GM19395 (cell line): Measurements from ENCODE around the gene ALDH5A1.

ENCODE experiments used
- ATAC-seq: cut with Tn5 transposase; IDR thresholded peaks from one replicate; pipeline ENCODE4 v1.9.1; 2021; ENCODE audit warnings: mild to moderate bottlenecking, moderate library complexity; ENCODE audit not compliant: unreplicated experiment

ALDH5A1 gene

GRCh38 chr6:24494821-24495795 lies at the start of gene ALDH5A1:
Gene ALDH5A1 (plus strand): TSS chr6:24494969. CDS start chr6:24494997, 28 bp downstream.
- peak; percentile 71 for ATAC-seq

- ATAC-seq = no peak
Observed at GRCh38 chr6:24445704-24446103, 49.1 kb upstream of the ALDH5A1 start.

DNA sequence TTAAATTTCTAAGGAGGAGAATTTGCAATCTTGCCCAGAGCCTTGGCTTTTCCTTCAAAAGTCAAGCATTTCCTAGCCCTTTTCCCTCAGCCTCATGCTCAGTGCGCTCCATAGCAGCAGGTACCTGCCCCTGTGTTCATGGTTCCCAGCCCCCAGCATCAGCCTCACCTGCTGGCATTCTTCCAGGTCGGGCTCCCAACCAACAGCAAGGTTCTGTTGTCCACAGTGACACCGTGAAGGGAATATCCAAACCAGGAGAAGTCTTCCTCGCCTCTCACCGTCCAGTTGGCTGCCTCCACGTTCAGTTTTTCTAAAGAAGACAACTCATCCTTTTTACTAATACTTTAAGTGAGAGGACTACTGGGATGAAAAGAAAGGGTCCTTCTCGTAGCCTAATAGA lies 48.1 kb upstream of the ALDH5A1 start:
- no peak for ATAC-seq

DNA sequence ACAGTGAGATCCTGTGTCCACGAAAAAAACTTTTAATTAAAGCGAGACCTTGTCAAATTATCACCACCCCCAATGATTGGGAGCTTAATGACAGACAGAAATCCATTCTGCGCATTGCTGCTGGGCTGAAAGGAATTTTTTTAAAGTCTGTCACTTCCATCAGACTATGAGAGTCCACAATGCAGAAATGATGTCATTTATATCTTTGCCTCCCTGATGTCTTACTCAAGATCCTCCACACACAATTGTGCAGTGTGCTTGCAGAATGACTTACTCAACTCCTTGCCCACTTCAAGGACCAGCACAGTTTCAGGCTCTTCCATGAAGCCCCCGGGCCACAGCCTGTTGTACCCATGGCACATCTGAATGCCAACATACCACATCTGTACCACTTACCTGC lies 46.4 kb upstream of the ALDH5A1 start:
- no peak for ATAC-seq

DNA sequence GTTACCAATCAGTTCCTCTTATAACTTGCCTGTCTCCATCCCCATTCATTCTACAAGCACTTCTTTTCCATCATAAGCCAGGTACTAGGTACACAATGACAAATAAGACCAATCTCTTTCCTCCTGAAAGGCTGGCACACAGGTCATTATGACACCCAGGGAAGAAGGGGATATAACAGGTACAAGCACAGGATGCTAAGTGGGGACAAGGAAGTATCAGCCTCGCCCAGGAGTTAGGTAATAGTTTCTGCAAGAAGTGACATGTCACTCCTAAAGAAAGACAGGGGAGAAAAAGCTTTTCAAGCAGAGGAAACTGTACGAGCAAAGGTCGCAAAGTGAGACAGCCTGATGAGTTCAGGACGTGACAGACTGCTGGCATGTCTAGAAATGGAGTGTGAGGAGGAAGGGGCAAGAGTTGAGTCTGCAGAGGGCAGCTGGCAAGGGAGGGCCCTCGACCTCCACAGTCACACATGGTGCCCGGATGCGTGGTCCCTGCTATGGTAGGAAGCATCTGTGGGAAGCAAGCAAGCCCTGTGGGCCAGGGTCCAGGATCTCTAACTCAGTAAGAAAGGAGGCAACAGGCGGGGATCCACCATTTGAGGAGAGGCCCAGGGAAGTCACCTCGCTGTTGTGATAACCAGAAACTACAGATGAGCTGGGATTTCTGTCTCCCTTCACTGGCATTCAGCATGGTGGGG lies 45.8 kb upstream of the ALDH5A1 start:
- ATAC-seq = no peak

GRCh38 chr6:24451581-24452388 lies 43.0 kb upstream of the ALDH5A1 start:
- no peak for ATAC-seq

DNA sequence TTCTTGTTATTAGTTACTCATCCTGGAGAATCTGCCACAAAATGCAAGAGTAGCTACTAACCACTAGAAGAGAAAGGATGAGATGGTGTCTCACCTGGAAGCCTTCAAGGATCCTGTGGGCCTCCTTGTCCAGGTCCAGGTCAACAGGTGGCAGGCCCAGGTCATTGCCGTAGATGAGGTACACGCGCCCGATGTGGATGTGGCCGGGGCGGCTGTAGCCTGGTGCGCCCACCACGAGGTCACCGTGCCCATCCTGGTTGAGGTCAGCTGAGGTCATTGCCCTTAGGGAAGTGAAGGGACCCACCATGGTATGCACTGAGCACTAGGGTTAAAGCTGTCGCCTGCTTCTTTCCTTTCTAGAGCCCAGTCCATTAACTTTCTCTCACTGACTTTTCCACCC lies 40.8 kb upstream of the ALDH5A1 start:
- ATAC-seq = no peak

DNA sequence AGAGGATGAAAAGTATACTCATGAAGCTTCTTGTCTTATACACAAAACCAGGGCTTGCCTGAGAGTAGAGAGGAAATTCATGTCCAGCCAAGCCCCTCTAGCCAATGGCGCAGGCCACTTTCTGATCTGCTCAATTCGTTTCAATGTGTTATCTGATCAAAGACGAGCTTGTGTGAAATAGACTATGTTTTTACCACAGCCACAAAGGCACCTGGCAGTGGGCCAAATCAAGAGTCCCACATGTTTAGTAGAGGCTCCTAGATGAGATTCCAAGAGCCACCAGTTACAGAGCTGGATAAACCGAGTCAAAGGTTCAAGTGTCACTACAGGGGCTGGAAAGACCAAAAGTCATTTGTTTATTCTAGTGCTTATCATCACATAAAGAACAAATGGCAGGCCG lies 40.3 kb upstream of the ALDH5A1 start:
- no peak for ATAC-seq

DNA sequence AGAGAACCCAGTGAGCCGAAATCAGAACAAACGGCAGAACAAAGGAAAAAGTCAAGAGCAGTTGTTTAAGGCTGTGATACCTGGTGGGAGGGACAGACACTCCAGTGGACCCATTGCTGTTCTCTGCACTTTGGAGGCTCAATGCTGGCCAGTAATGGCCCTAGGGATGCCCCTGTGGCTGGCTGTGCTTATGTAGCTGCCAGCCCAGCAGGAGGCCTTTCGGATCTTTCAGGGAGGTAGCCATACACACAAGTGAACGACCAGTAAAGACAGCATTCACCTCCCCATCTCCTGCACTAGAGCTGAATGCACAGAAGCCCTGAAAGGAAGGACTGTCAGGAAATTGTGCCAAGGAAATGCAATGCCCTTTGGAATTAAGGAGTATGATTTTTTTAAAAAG lies 39.7 kb upstream of the ALDH5A1 start:
- ATAC-seq = no peak

DNA sequence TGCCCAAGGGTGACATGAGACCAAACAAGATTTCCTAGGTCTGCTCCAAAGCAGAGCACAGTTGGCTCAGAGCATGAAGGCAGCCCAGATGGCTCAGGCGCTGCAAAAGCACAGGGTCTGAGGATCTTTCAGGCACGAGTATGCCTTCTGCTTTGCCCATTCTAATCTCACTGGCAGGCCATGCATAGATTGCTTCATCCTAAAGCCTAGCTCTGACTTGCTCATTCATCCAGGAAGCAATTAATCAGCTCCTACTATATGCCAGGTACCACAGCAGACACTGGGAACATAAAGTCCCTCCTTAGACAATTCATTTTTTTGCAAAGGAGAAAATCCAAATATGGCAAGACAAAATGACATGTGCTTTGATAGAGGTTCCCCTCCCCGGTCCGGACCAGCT lies 36.6 kb upstream of the ALDH5A1 start:
- no peak for ATAC-seq

DNA sequence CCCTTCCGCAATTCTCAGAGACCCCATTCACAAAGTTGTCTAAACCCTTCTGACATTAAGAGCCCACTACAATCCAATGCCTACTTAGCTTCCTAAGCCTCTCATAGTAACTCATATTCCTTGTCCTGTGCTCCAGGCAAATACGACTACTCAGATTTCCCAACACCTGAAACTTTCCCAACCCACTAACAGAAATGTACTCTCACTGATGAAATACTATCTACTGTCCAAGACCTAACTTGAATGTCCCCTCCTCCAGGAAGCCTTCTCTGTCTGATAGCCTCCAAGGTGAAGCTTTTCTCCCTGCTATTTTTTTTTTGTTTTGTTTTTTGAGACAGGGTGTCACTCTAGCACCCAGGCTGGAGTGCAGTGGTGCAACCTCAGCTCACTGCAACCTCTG lies 35.8 kb upstream of the ALDH5A1 start:
- ATAC-seq = no peak

DNA sequence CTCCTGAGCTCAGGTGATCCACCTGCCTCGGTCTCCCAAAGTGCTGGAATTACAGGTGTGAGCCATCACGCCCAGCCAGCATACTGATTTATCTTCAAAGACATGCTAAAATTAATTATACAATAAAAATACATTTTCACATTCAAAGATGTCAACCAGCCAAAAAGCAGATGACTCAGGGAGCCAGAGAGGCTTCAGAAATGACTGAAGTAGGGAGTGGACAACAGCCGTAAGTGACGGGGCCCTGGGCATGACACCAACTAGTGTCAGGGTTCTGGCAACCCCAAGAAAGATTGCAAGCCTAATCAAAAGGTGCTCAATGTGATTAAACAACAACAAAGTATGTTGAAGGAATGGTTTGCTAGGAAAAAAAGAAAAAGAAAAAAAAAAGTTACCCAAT lies 33.8 kb upstream of the ALDH5A1 start:
- no peak for ATAC-seq

DNA sequence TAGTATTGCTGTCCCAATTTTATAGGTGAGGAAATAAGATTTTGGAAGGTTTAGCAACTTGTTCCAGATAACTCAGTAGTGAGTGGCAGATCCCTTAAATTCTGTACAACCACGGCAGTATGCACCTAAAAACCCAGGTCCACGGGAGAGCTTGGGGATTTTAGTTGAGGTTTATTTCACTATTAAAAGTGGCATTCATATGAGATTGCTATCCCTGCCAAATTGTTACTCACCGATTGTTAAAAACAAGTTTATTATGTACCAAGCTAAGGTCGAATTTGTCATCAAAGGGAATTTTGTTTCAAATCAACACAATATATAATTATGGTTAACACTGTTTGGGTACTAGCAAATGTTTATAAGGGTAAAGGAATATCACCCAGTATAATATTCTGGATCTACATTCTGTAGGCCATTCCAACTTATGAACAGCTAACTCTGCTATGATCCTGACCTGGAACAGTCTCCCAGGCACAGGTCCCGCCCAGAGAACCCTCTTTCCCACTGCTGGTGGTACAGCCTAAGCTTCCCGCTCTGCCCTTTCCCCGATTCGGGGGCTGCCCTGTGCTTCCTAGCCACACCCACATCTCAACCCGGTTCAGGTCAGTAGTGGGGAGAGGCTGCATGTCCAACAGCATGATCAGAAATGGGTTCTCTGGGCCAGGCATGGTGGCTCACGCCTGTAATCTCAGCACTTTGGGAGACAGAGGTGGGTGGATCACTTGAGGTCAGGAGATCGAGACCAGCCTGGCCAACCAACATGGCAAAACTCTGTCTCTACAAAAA lies 30.3 kb upstream of the ALDH5A1 start:
- ATAC-seq = no peak

DNA sequence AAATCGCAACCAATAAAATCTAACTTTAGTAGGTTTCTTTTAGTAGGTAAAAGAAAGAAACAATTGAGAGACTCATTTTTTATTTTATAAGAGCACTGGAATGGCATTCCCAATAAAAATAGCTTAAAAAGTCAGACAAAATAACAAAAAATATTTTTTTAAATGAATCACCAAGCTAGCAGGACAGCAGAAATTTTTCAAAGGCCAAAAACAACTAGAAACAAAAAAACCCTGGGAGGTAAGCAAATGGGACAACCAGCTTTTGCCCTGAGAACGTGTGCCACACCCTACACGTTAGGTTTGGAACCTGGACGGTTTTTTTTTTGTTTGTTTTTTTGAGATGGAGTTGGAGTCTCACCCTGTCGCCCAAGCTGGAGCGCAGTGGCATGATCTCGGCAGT lies 25.0 kb upstream of the ALDH5A1 start:
- ATAC-seq = no peak

GRCh38 chr6:24472181-24472580 lies 22.6 kb upstream of the ALDH5A1 start:
- ATAC-seq = no peak

- ATAC-seq = no peak
Observed at GRCh38 chr6:24476631-24477030, 18.1 kb upstream of the ALDH5A1 start.

GRCh38 chr6:24477070-24477469 lies 17.7 kb upstream of the ALDH5A1 start:
- ATAC-seq = no peak

DNA sequence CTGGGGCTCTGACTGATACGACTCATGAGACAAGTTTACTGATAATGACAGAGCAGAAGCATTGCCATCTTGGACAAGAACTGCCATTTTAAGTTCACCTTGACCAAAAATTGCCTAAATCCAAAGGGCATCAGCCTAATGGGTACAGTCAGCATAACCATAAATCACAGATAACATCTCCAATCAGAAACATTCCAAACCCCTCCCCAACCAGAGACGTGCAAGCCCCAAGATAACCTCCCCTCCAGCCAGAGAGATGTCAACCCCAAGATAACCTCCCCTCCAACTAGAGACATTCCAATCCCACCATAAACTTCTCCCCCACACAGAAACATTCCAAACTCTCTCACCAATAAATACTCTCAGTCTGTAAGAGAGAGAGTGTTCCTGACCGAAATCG lies 15.9 kb upstream of the ALDH5A1 start:
- no peak for ATAC-seq

- ATAC-seq = no peak
Observed at GRCh38 chr6:24480705-24481104, 14.1 kb upstream of the ALDH5A1 start.

DNA sequence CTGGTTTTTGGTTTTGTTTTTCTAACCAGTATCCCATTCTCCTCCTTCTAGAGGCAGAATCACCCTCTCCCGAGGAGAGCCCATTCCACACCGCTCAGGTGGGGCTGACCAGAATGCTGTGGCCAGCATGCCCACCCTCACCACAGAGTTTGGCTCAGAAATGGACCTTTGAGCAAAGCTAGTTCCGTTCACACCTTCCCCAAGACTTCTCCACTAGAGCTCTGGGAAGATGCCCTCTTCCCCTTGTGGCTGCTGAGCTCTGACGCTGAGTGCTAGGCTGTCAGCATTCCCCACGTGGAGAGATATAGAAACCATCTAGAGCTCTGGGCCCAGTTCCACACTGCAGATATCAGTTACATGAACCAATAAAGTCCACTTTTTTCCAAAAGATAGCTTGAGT lies 13.3 kb upstream of the ALDH5A1 start:
- no peak for ATAC-seq
